ENCODE results near the gene NEURL1B. TPM values are rescaled to one million over a fixed set of nuclear protein-coding genes. Genes with fewer than 3 reads are reported as not detected.

Gene NEURL1B
- total RNA-seq, 6 experiments from 2014 or later: 4.9 to 9.8 (median 6.4) TPM

DNA sequence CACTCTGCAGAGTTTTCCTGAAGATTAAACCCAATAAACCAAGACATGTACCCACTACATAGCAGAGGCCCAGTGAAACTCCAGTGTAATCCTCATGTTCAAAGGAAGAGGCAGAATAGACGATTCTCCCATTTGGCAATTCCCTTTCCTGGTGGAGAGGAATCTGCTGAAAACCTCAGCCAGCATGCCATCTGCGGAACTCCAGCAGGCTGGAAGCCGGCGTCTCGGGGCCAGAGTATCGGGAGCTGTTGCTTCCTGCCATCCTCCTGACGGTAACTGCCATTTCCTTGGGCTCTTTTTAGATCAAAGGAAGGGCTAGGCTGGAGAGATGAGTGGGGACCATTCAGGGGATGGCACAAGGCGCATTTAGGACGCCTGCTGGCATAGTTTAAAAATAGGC, 20.5 kb downstream of the NEURL1B start:
- H3K4me1 ChIP-seq: peaks cover 0 to 35% (median 14%) of the 10 kb centered on the region in 4 donors
- no peaks in the 10 kb centered on the region for H3K27me3 ChIP-seq
- ATAC-seq: no peak
- H3K36me3 ChIP-seq: no peaks in the 10 kb centered on the region
- no peaks in the 10 kb centered on the region for H3K9me3 ChIP-seq
- TF ChIP-seq, protein P1, sequence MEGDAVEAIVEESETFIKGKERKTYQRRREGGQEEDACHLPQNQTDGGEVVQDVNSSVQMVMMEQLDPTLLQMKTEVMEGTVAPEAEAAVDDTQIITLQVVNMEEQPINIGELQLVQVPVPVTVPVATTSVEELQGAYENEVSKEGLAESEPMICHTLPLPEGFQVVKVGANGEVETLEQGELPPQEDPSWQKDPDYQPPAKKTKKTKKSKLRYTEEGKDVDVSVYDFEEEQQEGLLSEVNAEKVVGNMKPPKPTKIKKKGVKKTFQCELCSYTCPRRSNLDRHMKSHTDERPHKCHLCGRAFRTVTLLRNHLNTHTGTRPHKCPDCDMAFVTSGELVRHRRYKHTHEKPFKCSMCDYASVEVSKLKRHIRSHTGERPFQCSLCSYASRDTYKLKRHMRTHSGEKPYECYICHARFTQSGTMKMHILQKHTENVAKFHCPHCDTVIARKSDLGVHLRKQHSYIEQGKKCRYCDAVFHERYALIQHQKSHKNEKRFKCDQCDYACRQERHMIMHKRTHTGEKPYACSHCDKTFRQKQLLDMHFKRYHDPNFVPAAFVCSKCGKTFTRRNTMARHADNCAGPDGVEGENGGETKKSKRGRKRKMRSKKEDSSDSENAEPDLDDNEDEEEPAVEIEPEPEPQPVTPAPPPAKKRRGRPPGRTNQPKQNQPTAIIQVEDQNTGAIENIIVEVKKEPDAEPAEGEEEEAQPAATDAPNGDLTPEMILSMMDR (IDR thresholded peaks at IDR 0.05): no peak
- no peak for TF ChIP-seq POLR2A (IDR thresholded peaks at IDR 0.05)
- H3K27ac ChIP-seq: peak overlapping the region; percentile 13 to 70 (median 67)
- DNase-seq: no peak
- intact Hi-C loops (cut with DNase I): no loop called here
- no peak overlapping the region for H3K4me3 ChIP-seq
- 82% methylated on average over 2 of the region's 9 CpGs for WGBS (ENCODE audit: insufficient coverage, low coverage, low lambda C conversion rate, missing lambda C conversion rate)

DNA sequence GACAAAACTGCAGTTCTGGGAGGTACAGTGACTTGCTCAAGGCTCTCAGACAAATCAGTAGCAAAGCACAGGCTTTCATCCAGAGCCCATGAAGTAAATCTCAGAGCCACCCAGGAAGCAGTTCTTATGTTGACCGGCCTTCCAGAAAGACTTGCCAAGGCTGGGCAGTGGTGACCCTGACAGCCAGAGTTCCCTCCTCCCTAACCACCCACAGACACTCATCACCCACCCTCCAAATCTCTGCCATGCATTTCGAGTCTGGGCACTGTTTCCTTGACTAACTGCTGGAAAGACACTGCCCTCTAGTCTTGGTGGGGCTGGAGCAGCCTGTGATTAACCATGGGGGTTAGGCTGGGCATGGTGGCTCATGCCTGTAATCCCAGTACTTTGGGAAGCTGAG, 21.5 kb downstream of the NEURL1B start:
- H3K4me3 ChIP-seq: no peak overlapping the region
- TF ChIP-seq POLR2A (IDR thresholded peaks at IDR 0.05): no peak
- TF ChIP-seq, protein P1 (IDR thresholded peaks at IDR 0.05): no peak
- no peaks in the 10 kb centered on the region for H3K27me3 ChIP-seq
- H3K4me1 ChIP-seq: peaks cover 0 to 35% (median 14%) of the 10 kb centered on the region in 4 donors
- WGBS (ENCODE audit: insufficient coverage, low coverage, low lambda C conversion rate, missing lambda C conversion rate): 0% methylated on average over 1 of the region's 2 CpGs
- no peaks in the 10 kb centered on the region for H3K9me3 ChIP-seq
- ATAC-seq (no peak), DNase-seq (no peak)
- H3K36me3 ChIP-seq: no peaks in the 10 kb centered on the region
- intact Hi-C loops (cut with DNase I): no loop called here
- H3K27ac ChIP-seq: no peak overlapping the region

DNA sequence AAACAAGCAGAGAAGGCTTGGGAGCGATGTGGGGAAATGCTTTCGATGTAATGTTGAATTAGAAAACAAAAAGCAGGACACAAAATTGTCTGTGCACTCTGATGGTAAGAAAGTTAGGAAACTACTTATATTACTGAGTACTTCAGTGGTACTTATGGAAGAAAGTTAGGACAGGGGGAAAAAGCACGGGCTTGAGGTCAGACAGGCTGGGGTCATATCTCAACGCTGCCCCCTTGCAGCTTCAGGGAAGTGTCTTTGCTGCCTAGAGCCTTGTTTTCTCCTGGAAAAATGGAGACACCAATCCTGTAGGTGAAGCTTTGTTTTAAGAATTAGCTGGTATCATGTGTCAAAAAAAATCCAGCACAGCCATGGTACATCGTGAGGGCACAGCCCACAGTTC, 23.0 kb downstream of the NEURL1B start:
- H3K4me3 ChIP-seq: no peak overlapping the region
- TF ChIP-seq, protein P1 (IDR thresholded peaks at IDR 0.05): no peak
- TF ChIP-seq POLR2A (IDR thresholded peaks at IDR 0.05): no peak
- intact Hi-C loops (cut with DNase I): no loop called here
- H3K4me1 ChIP-seq: peaks cover 0 to 29% (median 13%) of the 10 kb centered on the region in 4 donors
- DNase-seq: no peak
- no peak overlapping the region for H3K27ac ChIP-seq
- no peaks in the 10 kb centered on the region for H3K9me3 ChIP-seq
- 69% methylated on average over 5 of the region's 5 CpGs for WGBS (ENCODE audit: insufficient coverage, low coverage, low lambda C conversion rate, missing lambda C conversion rate)
- H3K36me3 ChIP-seq: no peaks in the 10 kb centered on the region
- no peaks in the 10 kb centered on the region for H3K27me3 ChIP-seq
- ATAC-seq: no peak

DNA sequence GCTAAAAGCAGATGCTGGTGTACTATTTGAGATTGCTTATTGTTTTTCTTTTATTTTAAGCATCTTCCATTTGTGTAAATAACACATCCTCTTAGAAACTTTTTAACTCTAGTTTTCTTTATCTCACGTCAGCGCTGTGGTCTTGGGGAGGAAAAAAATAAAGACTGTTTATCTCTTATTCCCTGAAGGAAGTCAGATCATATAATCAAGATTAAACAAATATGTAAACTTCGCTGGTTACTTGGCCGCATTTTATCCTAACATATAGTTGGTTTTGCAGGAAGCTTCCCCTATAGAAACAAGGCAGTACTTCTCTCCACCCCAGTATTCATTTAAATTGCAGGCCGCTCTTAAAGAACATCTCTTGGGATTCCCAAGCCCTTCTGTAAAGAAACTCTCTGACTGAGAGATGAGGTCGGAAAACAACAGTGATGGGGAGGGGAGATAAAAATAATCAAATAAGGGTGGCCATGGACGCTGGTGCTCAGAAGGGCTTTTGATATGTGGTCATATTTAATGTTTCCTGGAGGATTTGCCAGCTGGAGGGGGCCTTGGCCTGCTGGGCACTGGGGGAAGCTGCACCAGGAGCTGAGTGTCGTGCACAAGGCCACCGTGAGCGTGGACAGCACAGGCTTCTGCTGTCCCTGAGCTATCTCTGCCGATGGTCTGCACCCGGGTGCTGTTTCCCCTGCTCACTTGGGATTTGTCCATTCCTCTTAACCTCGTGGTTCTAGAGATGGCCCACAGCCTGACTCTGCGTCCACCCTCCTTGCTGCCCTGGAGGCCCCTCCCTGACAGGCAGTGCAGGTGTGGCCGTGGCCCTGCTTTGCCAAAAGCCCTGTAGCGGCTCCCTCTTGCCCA, 23.8 kb downstream of the NEURL1B start:
- DNase-seq (no peak), ATAC-seq (no peak)
- intact Hi-C loops (cut with DNase I): no loop called here
- no peak for TF ChIP-seq POLR2A (IDR thresholded peaks at IDR 0.05)
- TF ChIP-seq, protein P1 (IDR thresholded peaks at IDR 0.05): no peak
- WGBS (ENCODE audit: insufficient coverage, low coverage, low lambda C conversion rate, missing lambda C conversion rate): 74% methylated on average over 7 of the region's 16 CpGs
- Histone ChIP-seq H3K36me3 (no peaks in the 10 kb centered on the region), H3K4me1 (peaks cover 0 to 20% (median 8%) of the 10 kb centered on the region in 4 donors), H3K27ac (no peak overlapping the region), H3K4me3 (no peak overlapping the region), H3K27me3 (no peaks in the 10 kb centered on the region), H3K9me3 (no peaks in the 10 kb centered on the region)

Measured in right lobe of liver (tissue), 6 donors.